Peyer's patch (tissue), 4 donors: Measurements from ENCODE around the gene AKAP13. TPM values are rescaled to one million over a fixed set of nuclear protein-coding genes. Genes with fewer than 3 reads are reported as not detected.

ENCODE experiments used
- DNase-seq, 3 donors: peaks; one replicate each; pipeline ENCODE4 v3.0.0-alpha.2; 2017 to 2019
- H3K27ac ChIP-seq, 4 donors: fragments of 200-600 bp; sonication (generic); one replicate each; pipeline ENCODE4 v1.5.1; 2016 to 2019
- H3K27me3 ChIP-seq, 2 donors: fragments of 200-600 bp; sonication (generic); one replicate each; pipeline ENCODE4 v1.5.1; 2019
- H3K36me3 ChIP-seq, 3 donors: fragments of 200-600 bp; sonication (generic); one replicate each; pipeline ENCODE4 v1.5.1; 2016 to 2019
- H3K4me1 ChIP-seq, 4 donors: fragments of 200-600 bp; sonication (generic); one replicate each; pipeline ENCODE4 v1.5.1; 2016 to 2019
- H3K4me3 ChIP-seq, 4 donors: fragments of 200-600 bp; sonication (generic); 1 replicate in 3 of 4; 2 replicates in 1 of 4; pipeline ENCODE4 v1.5.1; 2016 to 2019; ENCODE audit warnings: mild to moderate bottlenecking in 1 of 4
- H3K9me3 ChIP-seq, 4 donors: fragments of 200-600 bp; sonication (generic); one replicate each; pipeline ENCODE4 v1.5.1; 2016 to 2019; ENCODE audit warnings: mild to moderate bottlenecking in 1 of 4
- CTCF ChIP-seq, 6 experiments: fragments of 450-650 bp in 4 of 6; fragments of 200-600 bp in 2 of 6; sonication (generic) in 1 of 6; IDR thresholded peaks; one replicate each; pipeline ENCODE4 v1.5.1; 2017 to 2019; ENCODE audit warnings: antibody characterized with exemption in 6 of 6, mild to moderate bottlenecking in 3 of 6, moderate library complexity in 1 of 6
- POLR2A ChIP-seq, 2 donors: fragments of 450-650 bp; IDR thresholded peaks; one replicate each; pipeline ENCODE4 v1.5.1; 2017; ENCODE audit warnings: antibody characterized with exemption in 2 of 2, mild to moderate bottlenecking in 2 of 2, moderate library complexity in 2 of 2
- total RNA-seq, 4 donors: library from RNA; depleted of rRNA; stranded (reverse); fragments of >200 nt; gene quantifications; one replicate each; pipeline ENCODE4 v1.1.0, GENCODE V29; 2016

The AKAP13 gene
- total RNA-seq, 4 donors from 2014 or later: 166 to 742 (median 242) TPM

- Histone ChIP-seq H3K36me3 (peaks cover 0 to 64% (median 0%) of the 10 kb centered on the region in 3 donors), H3K4me3 (peak overlapping the region in 2 of 4 donors; percentile 33 to 35)
These were observed 311.9 kb downstream of the AKAP13 start for GRCh38 chr15:85692321-85692720.

GRCh38 chr15:85692873-85693272, 312.5 kb downstream of the AKAP13 start:
- H3K4me1 ChIP-seq: peaks cover 0 to 24% (median 0%) of the 10 kb centered on the region in 4 donors
- TF ChIP-seq CTCF (IDR thresholded peaks at IDR 0.05): no peak
- TF ChIP-seq POLR2A (IDR thresholded peaks at IDR 0.05): peak; percentile 19 to 22
- peak overlapping the region; percentile 55 to 83 (median 66) for H3K27ac ChIP-seq
- no peaks in the 10 kb centered on the region for H3K9me3 ChIP-seq
- no peaks in the 10 kb centered on the region for H3K27me3 ChIP-seq
- DNase-seq: peak in 2 of 3 donors; percentile 65 to 79
- peak overlapping the region in 1 of 4 donors; percentile 35 for H3K4me3 ChIP-seq
- H3K36me3 ChIP-seq: peaks cover 0 to 64% (median 0%) of the 10 kb centered on the region in 3 donors

More at GRCh38 chr15:85692321-85692720, 311.9 kb downstream of the AKAP13 start:
- Histone ChIP-seq H3K27me3 (no peaks in the 10 kb centered on the region), H3K27ac (peak overlapping the region; percentile 55 to 83 (median 66)), H3K4me1 (peaks cover 0 to 24% (median 0%) of the 10 kb centered on the region in 4 donors), H3K9me3 (no peaks in the 10 kb centered on the region)
- no peak for DNase-seq
- no peak for TF ChIP-seq CTCF (IDR thresholded peaks at IDR 0.05)
- TF ChIP-seq POLR2A (IDR thresholded peaks at IDR 0.05): no peak

- DNase-seq: no peak
- Histone ChIP-seq H3K4me3 (no peak overlapping the region), H3K4me1 (peaks cover 0 to 23% (median 0%) of the 10 kb centered on the region in 4 donors), H3K9me3 (no peaks in the 10 kb centered on the region), H3K27ac (peak overlapping the region in 3 of 4 donors; percentile 60 to 83 (median 72)), H3K27me3 (no peaks in the 10 kb centered on the region), H3K36me3 (peaks cover 0 to 68% (median 0%) of the 10 kb centered on the region in 3 donors)
- TF ChIP-seq CTCF (IDR thresholded peaks at IDR 0.05): no peak
- no peak for TF ChIP-seq POLR2A (IDR thresholded peaks at IDR 0.05)
These were observed 312.9 kb downstream of the AKAP13 start for GRCh38 chr15:85693277-85693676.

- Histone ChIP-seq H3K27me3 (no peaks in the 10 kb centered on the region), H3K9me3 (no peaks in the 10 kb centered on the region), H3K36me3 (peaks cover 0 to 74% (median 0%) of the 10 kb centered on the region in 3 donors), H3K4me1 (peaks cover 0 to 15% (median 0%) of the 10 kb centered on the region in 4 donors), H3K27ac (peak overlapping the region in 1 of 4 donors; percentile 72), H3K4me3 (no peak overlapping the region)
- TF ChIP-seq CTCF (IDR thresholded peaks at IDR 0.05) (no peak), POLR2A (IDR thresholded peaks at IDR 0.05) (no peak)
- no peak for DNase-seq
These were observed 313.7 kb downstream of the AKAP13 start for GRCh38 chr15:85694091-85694490.

- H3K36me3 ChIP-seq: peaks cover 0 to 51% (median 0%) of the 10 kb centered on the region in 3 donors
- no peak for DNase-seq
- peak overlapping the region in 2 of 4 donors; percentile 77 to 83 for H3K27ac ChIP-seq
- no peaks in the 10 kb centered on the region for H3K9me3 ChIP-seq
- no peaks in the 10 kb centered on the region for H3K27me3 ChIP-seq
- no peak for TF ChIP-seq POLR2A (IDR thresholded peaks at IDR 0.05)
- no peak for TF ChIP-seq CTCF (IDR thresholded peaks at IDR 0.05)
- H3K4me1 ChIP-seq: peaks cover 0 to 35% (median 5%) of the 10 kb centered on the region in 4 donors
- H3K4me3 ChIP-seq: no peak overlapping the region
These were observed 320.4 kb downstream of the AKAP13 start for GRCh38 chr15:85700767-85701166.
